Measurements from ENCODE around the gene ASB5.
"Not testable (repeated sequence)": the region's sequence is repeated elsewhere in the genome, so short reads cannot be mapped to it uniquely, and the experiment has no call there.

ASB5 gene

GRCh38 chr4:176268963-176269362 lies at the start of gene ASB5:
ASB5 (minus strand) TSS chr4:176269222; CDS start chr4:176269108, 114 bp downstream.
- no peak for DNase-seq (ENCODE audit: low spot score)

DNA sequence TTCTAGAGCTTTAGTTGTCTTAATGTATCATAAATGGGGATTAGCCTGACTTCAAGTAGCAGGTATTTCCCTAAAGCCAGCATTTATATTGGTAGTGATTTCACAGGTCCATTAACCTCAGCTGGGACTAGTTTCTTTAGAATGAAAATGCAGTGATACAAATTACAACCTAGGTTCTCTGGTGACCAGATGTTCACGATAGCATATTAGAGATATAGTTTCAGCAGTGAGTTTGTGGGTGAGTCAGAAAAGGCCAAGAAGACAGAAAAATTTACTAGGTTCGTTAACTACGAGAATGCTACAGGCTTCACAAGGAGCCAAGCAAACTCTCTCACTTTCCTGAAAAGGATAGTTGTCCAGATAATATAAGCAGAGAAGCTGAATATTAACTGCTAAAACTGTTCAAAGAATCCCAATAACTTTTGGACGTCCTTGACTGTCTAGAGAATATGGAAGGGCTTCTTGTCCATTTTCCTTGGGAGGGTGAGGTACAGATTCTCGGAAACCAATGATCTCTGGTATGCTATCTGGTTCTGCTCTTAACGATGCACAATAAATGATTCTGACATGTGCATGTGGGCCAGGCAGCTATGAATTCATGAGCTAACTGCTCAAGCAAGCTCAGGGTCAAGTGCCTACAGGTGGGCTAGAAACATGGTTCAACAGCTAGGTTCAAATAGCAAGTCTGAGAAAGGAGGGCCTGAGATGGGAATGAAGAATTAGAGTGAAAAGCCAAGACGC lies 44.7 kb upstream of the ASB5 start:
- no peak for DNase-seq (ENCODE audit: low spot score)

DNA sequence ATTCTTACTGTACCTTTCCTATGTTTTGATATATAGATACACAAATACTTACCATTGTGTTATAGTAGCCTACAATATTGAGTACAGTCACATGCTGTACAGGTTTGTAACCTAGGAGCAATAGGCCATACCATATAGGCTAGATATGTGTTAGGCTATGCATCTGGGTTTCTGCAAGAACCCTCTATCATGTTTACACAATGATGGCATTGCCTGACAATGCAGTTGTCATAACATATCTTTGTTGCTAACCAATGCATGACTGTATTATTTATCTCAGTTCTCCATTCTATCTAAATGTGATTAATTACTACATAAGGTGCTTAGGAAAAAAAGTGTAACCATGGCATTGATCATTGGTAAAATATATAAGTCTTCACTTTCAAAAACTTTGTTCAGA lies 40.8 kb upstream of the ASB5 start:
- peak; percentile 54 for DNase-seq (ENCODE audit: low spot score)

DNA sequence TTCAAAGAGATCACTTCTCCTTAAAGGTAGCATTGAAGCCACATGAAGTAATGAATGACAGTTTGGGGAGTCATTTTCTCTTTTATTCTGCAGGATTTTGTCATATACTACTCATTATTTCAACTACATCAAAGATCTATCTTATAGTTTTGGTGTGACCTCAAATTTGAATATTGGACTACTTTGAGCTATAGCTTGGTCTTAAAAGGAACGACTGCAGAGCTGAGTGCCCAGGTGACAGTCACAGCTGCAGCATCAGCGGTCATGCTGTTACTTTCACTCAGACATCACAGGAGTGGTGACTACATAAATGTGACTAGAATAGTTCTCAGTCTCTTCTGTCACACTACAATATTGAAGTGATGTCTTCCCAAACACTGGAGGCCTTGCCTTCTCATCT lies 40.0 kb upstream of the ASB5 start:
- DNase-seq (ENCODE audit: low spot score), result peak; percentile 81

DNA sequence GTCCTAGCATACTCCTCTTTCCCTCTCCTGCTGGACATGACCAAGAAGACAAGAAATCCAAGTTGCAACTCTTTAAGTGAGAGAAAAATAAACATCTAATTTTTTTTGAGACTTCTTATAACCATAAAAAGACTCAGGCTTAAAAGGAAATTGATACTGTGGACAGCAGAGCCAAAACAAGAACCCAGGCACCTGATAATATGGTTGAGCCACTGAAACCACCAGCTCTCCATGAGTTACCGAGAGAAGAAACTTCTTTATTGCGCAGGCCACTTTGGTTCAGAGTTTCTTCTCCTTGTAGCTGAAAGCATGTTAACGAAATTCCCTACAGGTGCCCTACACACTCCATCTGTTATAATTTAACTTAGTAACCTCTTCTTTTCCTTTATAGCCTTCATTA lies 39.4 kb upstream of the ASB5 start:
- DNase-seq (ENCODE audit: low spot score), result no peak

DNA sequence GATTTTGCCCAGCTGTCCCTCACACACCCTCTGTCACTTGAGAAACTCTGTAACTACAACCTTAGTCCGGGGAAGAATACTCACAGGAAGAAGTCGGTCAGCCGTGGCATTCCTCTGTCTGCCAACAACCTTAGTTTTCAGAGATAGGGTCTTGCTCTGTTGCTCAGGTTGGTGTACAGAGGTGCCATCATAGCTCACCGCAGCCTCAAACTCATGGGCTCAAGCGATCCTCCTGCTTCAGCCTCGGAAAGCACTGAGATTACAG lies 38.6 kb upstream of the ASB5 start:
- DNase-seq (ENCODE audit: low spot score), result no peak

- no peak for DNase-seq (ENCODE audit: low spot score)
Measured at GRCh38 chr4:176306837-176307665, 38.0 kb upstream of the ASB5 start.

GRCh38 chr4:176303938-176304337 lies 34.9 kb upstream of the ASB5 start:
- DNase-seq (ENCODE audit: low spot score), result no peak

DNA sequence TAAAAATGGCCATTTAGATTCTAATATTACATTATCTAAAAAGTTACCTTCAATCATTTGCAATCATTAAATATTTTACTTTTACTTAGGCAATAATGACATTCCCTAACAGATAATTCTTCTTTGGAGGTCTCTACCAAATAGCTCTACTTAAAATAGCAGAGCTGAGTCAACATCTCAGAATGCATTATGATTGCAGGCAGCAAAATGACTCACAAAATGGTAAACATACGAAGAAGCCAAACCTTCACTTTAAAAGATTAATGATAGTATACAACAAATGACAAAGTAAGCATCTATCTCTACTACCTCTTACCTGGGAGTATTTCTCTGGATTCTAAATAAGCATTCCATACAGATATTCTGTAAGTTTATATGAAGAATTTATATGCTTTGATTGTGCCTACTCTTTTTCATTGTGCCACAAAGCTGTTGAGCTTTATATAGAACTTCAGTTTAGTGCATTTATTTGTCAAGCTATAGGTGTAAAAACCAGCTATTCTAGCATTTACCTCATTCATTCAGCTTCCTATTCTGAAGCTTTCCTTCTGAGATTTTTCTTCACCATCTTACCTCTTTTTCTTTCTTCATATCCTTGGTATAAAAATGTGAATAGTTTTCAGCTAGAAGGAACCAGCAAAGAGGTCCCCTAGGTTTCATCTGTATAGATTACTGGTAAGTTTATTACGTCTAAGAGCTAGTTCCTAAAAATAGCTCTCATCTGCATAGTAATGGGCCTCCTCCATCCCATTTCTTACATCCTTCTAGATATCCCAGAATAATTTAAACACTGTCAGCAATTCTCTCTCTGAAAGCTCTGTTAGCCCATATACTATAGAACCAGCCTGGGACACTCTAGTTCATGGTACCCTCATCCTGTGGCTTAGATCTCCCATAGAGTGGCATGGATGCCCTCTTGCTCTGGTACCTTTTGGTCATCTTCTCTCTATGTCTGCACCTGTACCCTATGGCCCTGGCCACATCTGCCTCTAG lies 33.6 kb upstream of the ASB5 start:
- DNase-seq (ENCODE audit: low spot score), result no peak

DNA sequence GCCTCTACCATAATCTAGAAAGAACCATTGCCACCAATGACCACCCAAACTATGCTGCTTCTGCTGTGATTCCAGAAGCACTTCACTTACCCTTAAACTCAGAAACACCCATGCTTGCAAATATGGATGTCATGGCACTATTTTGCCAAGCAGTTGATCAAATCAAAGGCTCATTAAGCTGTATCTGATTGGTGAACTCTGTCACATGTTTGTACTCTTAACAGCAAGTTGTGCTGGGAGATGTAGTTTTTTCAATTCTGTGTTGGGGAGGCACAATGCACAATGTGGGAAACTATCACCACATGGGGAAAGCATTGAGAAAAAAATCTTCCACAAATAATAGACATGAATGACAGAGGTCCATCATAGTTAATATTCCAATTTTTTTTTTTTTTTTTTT lies 31.5 kb upstream of the ASB5 start:
- no peak for DNase-seq (ENCODE audit: low spot score)

DNA sequence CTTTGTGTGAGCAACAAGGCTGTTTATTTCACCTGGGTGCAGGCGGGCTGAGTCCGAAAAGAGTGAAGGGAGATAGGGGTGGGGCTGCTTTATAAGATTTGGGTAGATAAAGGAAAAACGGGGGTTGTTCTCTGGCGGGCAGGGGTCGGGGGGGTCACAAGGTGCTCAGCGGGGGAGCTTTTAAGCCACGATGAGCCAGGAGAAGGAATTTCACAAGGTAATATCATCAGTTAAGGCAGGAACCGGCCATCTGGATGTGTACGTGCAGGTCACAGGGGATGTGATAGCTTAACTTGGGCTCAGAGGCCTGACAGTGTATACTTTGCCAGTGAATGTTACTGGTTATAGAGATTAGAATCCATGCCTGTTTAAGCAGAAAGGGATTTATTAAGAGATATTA lies 31.0 kb upstream of the ASB5 start:
- DNase-seq (ENCODE audit: low spot score), result no peak

DNA sequence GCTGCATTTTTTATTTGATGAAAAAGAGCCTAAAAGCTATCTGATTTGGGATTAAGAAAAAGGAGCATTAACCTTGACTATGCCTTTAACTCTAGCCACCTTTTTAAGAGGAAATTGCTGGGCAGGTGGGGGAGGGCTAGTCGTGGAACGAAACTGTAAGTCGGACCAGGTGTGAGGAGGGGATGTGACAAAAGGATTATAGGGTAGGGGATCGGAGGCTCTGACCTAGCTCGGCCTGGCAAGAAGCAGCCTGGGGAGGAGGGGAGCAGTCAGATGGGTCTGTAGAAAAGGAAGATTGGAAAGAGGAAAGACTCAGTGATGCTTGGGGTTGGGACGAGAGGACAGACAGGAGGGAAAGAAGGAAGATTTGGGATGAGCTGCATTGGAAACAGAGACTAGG lies 29.6 kb upstream of the ASB5 start:
- DNase-seq (ENCODE audit: low spot score), result no peak

DNA sequence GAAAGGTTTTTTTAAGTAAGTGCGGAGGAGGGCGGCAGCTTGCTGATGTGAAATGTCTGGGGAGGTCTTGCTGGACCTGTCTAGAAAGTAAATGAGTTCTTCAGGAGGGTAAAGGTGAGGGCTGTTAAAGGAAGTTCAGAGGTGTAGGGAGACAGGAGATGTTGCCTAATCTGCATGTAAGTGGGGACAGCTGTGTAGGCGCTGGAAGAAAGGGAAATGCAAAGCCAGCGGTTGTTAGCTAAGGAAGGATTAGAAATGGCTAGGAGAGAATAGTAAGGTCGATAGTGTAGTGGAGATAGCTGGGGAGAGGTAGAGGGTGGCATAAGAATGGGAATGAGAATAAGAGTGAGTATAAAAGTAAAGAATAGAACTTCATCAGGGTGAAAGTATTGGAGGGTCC lies 26.9 kb upstream of the ASB5 start:
- not testable (repeated sequence) for DNase-seq (ENCODE audit: low spot score)

DNA sequence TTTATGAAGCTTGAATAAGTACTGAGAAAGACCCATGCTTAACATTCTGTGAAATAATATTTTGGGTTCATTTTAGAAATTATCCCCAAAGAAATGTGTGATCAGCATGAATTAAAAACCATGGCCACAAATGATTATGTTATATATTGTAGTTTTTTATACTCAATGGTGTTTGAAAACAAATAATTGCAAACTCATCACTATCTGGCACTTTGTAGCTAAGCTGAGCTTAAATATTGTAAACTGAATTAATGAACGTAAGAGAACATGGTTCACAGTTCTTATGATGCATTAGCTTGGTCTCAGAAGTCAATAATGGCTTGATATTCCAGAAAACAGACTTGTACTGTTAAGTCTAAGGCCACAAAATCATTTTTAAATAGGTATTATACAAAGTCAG lies 24.6 kb upstream of the ASB5 start:
- no peak for DNase-seq (ENCODE audit: low spot score)

- DNase-seq (ENCODE audit: low spot score), result no peak
Measured at GRCh38 chr4:176292920-176293319, 23.9 kb upstream of the ASB5 start.

DNA sequence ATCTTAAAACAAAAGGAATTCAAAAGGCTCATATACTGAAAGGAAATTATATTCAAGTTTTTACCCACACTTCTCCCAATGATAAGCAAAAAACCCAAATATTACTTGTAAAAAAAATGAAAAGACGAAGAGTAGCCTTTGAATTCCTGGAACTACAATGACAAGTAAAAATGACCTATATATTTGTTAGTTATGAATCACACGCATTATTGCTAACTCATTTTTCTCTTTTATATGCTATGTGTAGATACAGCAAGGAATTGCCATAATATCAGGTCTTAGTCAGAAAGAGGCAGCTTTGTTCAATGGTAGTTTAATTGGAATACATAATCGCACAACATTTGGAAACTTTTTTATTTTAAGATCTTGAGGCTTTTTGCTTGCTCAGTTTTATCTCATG lies 22.7 kb upstream of the ASB5 start:
- DNase-seq (ENCODE audit: low spot score), result no peak

DNA sequence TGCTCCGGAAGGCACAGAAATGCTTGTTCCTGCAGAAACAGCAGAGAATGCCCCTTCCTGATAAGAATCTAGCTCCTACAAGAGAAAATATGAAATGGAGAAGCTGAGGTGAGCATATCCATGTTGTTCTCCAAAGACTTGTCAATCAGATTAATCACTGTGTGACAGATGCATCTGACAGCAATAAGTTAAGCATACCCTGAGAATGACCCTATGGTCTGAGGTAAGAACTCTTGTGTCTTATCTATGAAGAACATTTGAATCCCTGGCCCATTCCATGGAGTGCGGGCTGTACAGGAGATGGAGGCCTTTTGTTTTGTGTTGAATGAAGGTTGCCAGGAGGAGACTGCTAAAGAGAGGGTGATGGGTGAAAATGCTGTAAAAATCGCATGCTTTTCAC lies 21.5 kb upstream of the ASB5 start:
- no peak for DNase-seq (ENCODE audit: low spot score)

- DNase-seq (ENCODE audit: low spot score), result no peak
Measured at GRCh38 chr4:176289561-176289960, 20.5 kb upstream of the ASB5 start.

- no peak for DNase-seq (ENCODE audit: low spot score)
Measured at GRCh38 chr4:176288020-176288419, 19.0 kb upstream of the ASB5 start.

GRCh38 chr4:176287546-176287945 lies 18.5 kb upstream of the ASB5 start:
- DNase-seq (ENCODE audit: low spot score), result no peak

DNA sequence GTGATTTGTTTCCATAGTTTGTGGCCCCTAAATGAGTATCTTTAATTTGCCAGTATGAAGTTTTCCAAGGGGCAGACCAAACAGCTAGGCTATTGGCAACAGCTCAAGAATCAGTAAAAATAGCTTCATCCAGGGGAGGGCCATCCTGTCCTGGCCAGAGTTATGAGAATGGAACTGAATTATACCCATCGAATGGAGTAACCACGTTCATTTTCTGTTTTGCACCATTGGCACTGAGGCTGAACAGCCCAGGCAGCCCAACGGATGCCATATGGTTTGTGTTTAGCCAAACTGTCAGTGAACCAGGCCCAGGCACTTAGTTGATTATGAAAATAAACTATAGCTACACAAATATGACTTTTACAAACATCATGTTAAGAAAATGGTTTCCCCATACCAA lies 17.7 kb upstream of the ASB5 start:
- DNase-seq (ENCODE audit: low spot score), result no peak

DNA sequence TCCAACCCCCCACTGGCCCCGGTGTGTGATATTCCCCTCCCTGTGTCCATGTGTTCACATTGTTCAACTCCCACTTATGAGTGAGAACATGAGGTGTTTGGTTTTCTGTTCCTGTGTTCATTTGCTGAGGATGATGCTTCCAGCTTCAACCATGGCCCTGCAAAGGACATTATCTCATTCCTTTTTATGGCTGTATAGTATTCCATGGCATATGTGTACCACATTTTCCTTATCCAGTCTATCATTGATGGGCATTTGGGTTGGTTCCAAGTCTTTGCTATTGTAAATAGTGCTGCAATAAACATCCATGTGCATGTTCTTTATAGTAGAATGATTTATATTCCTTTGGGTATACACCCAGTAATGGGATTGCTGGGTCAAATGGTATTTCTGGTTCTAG lies 10.5 kb upstream of the ASB5 start:
- DNase-seq (ENCODE audit: low spot score), result not testable (repeated sequence)
